ENCODE measurements around the gene C4BPB. TPM values are rescaled to one million over a fixed set of nuclear protein-coding genes. Genes with fewer than 3 reads are reported as not detected.

Gene C4BPB
- total RNA-seq, 1 donor, result not detected

DNA sequence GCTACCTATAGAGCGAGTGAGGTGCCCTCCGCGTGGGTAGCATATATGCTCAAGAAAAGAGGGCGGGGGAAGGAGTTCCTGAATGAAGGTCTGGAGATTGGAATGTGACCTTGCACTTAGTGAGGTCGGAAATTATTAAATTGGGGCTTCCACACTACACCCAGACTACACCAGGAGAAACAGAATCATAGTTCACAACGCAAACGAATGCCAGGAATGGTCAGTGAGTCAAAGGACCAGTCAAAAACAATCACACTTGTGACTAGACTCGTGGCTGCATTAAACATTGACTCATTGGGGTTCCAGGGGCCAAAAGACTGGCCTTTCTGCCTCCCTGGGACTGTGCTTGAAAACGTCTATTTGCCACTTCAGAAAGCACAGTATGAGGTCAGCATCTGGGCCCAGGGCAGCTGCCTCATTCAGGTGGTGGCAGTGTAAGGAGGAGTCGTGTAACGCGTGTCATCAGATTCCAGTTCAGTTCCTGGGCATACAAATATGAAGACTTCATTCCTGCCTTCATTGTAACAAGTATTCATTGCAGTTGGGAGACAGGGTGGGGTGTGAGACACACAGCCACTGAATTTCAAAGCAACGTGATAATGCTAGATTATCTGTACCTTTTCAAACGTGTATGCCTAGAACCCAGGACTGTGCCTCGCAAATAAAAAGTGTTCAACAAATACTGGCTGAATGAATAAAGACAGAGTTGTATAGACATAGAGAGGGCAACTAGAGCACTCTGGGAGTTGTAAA is 37.3 kb upstream of the C4BPB start, which contains the start of gene YOD1:
Gene YOD1, minus strand, starts transcription at position 18 of the 753 bp plus-strand sequence. CDS start 178 bp downstream, outside the sequence.
- peak within 1 kb of the TSS; percentile 97 for H3K4me3 ChIP-seq (ENCODE audit: insufficient read depth, low read length)
- no peaks in the 10 kb centered on the region for H3K27me3 ChIP-seq (ENCODE audit: insufficient read depth, low read length)
- H4K20me1 ChIP-seq (ENCODE audit: insufficient read depth, low read length), result peaks cover 23% of the 10 kb centered on the region
- peaks cover 44% of the 10 kb centered on the region for H3K79me2 ChIP-seq (ENCODE audit: insufficient read depth, low read length)
- no peaks in the 10 kb centered on the region for H3K9me3 ChIP-seq (ENCODE audit: low read depth, low read length)
- TF ChIP-seq, protein P1, sequence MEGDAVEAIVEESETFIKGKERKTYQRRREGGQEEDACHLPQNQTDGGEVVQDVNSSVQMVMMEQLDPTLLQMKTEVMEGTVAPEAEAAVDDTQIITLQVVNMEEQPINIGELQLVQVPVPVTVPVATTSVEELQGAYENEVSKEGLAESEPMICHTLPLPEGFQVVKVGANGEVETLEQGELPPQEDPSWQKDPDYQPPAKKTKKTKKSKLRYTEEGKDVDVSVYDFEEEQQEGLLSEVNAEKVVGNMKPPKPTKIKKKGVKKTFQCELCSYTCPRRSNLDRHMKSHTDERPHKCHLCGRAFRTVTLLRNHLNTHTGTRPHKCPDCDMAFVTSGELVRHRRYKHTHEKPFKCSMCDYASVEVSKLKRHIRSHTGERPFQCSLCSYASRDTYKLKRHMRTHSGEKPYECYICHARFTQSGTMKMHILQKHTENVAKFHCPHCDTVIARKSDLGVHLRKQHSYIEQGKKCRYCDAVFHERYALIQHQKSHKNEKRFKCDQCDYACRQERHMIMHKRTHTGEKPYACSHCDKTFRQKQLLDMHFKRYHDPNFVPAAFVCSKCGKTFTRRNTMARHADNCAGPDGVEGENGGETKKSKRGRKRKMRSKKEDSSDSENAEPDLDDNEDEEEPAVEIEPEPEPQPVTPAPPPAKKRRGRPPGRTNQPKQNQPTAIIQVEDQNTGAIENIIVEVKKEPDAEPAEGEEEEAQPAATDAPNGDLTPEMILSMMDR (IDR thresholded peaks at IDR 0.05; ENCODE audit: extremely low read depth, low read depth, low read length), result no peak
- peaks cover 36% of the 10 kb centered on the region for H3K4me1 ChIP-seq (ENCODE audit: insufficient read depth, low read length)
- peak within 1 kb of the TSS; percentile 95 for H3K27ac ChIP-seq (ENCODE audit: low read depth, low read length)
- peaks cover 22% of the 10 kb centered on the region for H3K36me3 ChIP-seq (ENCODE audit: insufficient read depth, low read length)
- DNase-seq (ENCODE audit: insufficient read length, low spot score, missing footprints), result peak; percentile 86
- peak within 1 kb of the TSS; percentile 95 for H3K4me2 ChIP-seq (ENCODE audit: insufficient read depth, low read length)
- peak within 1 kb of the TSS; percentile 95 for H2AFZ ChIP-seq (ENCODE audit: low read length)

DNA sequence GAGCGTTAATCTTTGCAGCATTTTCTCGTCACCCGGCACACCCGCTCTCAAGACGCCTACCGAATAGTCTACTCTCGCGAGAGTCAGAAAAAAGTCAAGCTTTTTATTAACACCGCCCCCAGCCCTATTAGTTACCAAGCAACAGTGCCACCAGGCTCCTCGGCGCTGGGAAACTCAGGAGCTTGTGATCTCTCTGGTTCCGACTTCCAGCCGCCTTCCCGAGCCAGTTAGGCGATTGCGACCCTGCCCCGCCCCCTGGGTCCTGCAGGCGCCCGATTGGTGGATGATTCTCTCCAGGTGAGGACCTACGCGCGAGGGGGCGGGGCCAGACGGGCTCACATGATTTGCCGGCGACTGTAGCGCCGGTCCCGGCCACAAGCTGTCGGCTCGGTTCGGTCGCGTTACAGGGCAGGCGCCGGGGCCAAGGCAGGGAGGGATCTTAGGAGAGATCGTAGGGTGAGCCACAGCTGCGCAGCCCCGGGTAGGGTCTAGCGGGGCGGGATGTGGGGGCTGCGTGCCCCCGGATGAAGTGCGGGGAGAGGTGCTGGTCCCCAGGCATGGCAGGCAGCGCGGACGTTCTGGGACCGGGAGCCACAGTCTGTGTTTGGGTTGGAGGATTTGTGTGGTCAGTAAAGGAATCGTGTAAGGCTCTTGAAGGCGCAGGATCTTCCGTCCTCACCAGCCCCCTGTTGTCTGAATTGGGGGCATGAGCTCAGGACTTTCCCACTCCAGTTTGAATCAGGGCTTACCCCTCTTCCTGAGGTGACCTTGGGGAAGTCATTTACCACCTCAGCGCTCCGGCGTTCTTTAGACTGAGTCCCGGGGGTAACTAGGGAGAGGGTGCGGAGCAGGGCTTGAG is 35.5 kb upstream of the C4BPB start, which contains the start of gene PFKFB2:
Gene PFKFB2, plus strand, starts transcription at position 365 of the 859 bp plus-strand sequence. CDS start 1,443 bp downstream, outside the sequence.
- Histone ChIP-seq H3K4me3 (ENCODE audit: insufficient read depth, low read length) (peak within 1 kb of the TSS; percentile 89), H3K27ac (ENCODE audit: low read depth, low read length) (peak within 1 kb of the TSS; percentile 95), H3K4me2 (ENCODE audit: insufficient read depth, low read length) (peak within 1 kb of the TSS; percentile 95), H3K27me3 (ENCODE audit: insufficient read depth, low read length) (no peaks in the 10 kb centered on the region), H4K20me1 (ENCODE audit: insufficient read depth, low read length) (peaks cover 11% of the 10 kb centered on the region), H3K9me3 (ENCODE audit: low read depth, low read length) (no peaks in the 10 kb centered on the region), H3K79me2 (ENCODE audit: insufficient read depth, low read length) (peaks cover 26% of the 10 kb centered on the region), H3K36me3 (ENCODE audit: insufficient read depth, low read length) (peaks cover 15% of the 10 kb centered on the region), H2AFZ (ENCODE audit: low read length) (peak within 1 kb of the TSS; percentile 98), H3K4me1 (ENCODE audit: insufficient read depth, low read length) (peaks cover 31% of the 10 kb centered on the region)
- TF ChIP-seq, protein P1 (IDR thresholded peaks at IDR 0.05; ENCODE audit: extremely low read depth, low read depth, low read length), result peak; percentile 6
- peak; percentile 95 for DNase-seq (ENCODE audit: insufficient read length, low spot score, missing footprints)

DNA sequence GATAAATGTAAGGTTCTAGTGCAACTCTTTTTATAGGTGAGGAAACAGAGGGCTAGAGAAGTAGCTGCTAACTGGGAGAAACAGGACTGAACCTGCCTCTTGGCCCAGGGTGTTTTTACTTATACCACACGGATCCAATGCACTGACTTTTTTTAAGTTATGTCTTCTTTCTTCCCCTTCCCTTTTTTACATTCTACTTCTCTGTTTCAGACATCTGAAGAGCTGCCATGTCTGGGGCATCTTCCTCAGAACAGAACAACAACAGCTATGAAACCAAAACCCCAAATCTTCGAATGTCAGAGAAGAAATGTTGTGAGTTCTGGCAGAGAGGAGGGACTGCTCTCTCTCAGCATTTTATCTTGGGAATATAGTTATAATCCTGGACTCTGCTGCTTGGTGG is 34.2 kb upstream of the C4BPB start:
- Histone ChIP-seq H4K20me1 (ENCODE audit: insufficient read depth, low read length) (peaks cover 4% of the 10 kb centered on the region), H3K4me2 (ENCODE audit: insufficient read depth, low read length) (no peak overlapping the region), H3K27ac (ENCODE audit: low read depth, low read length) (no peak overlapping the region), H3K27me3 (ENCODE audit: insufficient read depth, low read length) (no peaks in the 10 kb centered on the region), H3K4me1 (ENCODE audit: insufficient read depth, low read length) (peaks cover 26% of the 10 kb centered on the region), H2AFZ (ENCODE audit: low read length) (no peak overlapping the region), H3K4me3 (ENCODE audit: insufficient read depth, low read length) (no peak overlapping the region), H3K79me2 (ENCODE audit: insufficient read depth, low read length) (peaks cover 13% of the 10 kb centered on the region), H3K36me3 (ENCODE audit: insufficient read depth, low read length) (peaks cover 1% of the 10 kb centered on the region), H3K9me3 (ENCODE audit: low read depth, low read length) (no peaks in the 10 kb centered on the region)
- no peak for DNase-seq (ENCODE audit: insufficient read length, low spot score, missing footprints)
- TF ChIP-seq, protein P1 (IDR thresholded peaks at IDR 0.05; ENCODE audit: extremely low read depth, low read depth, low read length), result no peak
